IPS DF 19.7 (cell line): ENCODE data around the gene DPYSL3.

Experiments
- DNase-seq: peaks from one replicate; pipeline ENCODE4 v3.0.0-alpha.2; 2013; ENCODE audit warnings: low read depth, low spot score

DPYSL3 gene

DNA sequence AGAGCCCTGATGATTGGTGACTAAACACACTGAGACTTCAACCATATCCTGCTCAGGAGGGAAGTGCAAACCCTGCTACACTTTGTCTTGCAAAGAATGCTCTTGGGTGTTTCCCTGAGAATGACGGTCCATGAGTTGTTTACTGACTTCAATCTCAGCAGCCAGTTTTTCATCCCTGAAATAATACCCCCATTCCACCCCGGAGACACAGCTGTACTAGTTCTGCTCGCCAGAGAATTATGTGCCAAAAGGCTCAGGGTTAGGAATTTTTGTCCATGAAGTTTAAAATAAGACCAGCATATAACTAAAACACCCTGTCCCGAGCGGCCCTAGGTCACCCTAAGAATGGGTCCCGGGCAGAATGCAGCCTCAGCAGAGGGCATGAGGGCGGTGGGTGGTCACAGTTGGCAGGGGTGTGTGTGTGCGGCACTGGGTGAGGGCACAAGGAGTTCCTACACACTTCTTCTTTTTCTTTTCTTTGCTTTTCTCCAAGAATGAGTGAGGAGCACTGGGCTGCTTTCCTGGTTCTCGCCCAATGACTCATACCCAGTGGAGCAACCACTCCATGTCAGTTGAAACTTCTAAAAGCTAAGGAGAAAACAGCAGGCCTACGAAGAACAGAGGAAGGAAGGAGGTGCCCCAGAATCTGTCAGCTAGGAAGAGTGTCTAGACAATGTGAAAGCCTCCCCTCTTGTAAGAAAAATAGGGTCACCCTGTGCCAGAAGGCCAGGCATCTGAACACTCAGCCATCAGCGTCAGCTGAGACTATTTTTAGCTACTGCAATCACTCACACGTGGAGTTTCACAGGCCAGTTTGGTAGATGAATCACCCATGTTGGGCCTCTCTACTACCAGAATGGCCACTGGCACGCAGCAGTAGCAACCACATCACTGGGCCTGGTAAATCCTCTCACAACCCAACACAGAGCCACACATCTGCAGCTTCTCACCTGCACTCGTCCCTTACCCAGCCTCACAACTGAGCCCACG, 105.9 kb downstream of the DPYSL3 start:
- DNase-seq: no peak

DNA sequence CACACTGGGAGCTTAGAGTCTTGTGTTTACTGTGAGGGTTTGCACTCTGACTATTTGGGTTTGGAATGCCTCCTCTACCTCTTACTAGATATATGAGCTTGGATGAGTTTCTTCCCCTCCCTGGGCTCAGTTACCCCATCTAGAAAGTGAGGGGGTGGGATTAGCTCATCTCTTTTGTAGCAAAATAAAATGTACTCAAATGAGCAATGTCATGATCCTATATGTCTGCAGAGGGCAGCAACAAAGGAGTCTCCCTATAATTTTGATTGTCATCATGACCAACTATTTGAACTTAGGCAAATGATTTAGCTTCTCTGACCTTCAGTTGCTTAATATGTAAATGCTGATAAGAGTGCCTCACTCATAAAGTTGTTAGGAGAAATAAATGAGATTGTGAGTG, 109.0 kb downstream of the DPYSL3 start:
- DNase-seq: no peak

DNA sequence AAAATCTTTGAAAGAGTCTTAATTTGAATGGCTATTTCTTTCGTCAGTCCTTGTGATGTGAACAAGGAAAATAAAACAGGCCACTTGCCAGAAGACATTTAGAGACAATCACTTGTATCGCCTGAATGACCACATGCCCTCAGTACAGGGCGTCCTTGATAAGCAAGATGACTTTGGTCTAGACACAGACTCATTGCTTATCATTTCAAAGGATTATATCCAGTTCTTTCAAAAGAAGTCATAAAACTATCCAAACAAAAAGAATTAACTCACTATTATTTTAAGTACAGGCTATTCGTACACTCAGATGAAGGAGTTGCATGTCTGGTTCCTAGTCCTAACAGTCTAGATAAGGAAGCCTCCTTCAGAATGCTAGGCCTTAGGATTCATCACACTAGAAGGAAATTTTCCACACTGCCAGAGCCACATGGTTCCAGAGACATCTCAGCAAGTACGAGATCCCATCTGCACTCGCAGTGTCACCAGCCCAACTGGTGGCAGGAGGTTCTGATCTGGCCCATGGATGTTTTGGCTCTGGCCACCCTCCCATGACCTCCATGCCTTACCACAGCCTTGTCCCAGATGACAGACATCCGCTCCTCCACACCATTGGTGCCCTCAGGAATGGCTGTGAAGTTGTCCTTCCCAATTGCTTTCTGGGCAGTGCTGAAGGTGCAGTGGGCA, 109.6 kb downstream of the DPYSL3 start:
- DNase-seq: no peak

DNA sequence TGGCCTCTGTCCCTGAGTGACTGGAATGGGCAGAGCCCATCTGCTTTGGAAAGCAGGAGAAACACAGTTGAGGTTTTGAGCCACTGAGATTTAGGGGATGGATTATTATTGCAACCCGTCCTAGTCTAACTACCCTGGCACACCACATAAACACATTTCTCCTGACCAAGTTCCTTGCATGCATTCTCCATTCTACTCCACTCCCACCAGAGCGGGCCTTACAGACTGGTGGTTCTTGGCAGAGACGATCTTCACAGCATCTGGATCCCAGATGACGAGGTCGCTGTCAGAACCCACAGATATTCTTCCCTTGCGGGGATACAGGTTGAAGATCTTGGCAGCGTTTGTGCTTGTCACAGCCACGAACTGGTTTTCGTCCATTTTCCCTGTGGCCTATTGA, 111.0 kb downstream of the DPYSL3 start:
- no peak for DNase-seq

DNA sequence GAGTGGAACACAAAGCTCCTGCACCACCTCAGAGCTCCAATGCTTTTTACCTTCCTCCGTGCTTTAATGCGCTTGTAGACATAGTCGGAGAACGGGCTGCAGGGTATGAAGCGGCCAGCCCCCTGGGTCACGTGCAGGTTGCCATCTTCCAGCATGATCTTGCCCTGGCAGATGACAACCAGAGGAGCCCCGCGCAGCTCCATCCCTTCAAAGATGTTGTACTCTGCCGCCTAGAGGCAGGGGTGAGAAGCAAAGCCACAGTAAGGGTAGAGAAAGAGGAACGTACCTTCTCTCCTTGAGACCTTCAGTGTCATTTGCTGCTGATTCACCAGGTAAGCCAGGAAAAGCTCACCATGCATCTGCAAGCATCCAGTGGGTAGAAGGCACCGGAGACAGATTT, 112.3 kb downstream of the DPYSL3 start:
- DNase-seq: no peak

DNA sequence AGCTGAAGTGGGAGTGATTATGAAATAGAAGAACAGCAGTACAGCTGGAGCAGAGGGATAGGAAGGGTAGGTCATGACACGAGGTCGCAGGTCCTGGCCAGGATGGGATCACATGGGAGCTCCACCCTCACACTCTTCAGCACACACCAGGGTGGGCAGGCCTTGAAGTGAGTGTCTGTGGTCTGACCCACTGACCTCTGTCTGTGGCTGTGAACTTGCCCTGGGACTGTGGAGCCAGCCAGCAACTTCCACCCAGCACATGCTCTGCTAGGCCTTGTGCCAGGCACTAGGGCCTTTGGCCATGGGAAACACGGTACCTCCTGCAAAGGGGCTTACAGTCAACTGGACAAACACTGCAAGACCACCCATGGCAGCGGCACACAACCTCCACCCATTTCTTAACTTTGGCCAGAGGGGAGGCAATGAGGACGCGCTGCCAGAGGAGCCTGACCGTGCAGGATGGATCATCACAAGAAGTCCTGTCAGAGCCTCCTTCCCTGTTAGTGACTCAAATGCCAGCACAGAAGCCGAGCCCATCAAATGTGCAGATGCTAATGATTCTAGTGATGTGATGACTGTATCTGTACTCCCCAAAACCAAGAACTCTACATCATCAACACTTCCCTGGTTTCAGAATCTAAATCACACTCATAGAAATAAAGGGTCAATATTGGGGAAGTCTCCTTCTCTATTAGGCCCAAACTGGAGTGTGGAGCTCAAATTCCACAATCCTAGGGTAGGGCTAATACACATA, 113.6 kb downstream of the DPYSL3 start:
- no peak for DNase-seq

DNA sequence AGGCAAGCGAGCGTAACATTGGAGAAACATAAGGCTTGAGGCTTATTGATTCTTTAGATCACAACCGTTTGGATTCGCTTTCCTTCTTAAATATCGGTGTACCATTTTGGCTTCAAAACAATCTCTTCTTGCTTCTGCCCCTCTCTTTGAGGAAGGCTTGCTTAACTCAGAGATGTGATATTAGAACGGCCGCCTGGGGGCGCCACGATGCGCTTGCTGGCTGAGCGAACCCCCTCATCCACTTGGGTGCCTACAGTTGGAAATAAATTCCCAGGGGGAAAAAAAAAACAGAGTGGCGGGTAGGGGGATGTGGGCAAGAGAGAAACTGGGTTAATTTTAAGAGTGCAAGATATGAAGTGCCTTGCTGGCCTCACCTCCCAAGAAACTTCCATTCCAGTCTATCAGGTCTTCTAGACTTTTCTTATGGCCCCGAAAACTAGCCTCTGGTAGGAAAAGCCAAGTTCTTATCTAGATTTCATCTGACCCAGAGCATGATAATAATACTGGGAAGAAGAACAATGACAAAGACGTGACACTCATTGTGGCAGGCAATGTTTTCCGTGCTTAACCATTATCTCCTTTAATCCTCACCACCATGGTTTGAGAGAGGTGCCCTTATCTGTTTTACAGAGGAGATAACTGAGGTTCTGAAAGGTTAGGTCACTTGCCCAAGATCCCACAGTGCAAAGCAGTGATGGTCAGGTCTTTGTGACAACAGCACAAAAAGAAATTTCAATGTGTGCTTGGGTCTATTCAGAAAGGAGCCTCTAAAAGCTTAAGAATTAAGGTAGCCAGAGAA, 115.8 kb downstream of the DPYSL3 start:
- DNase-seq: no peak

DNA sequence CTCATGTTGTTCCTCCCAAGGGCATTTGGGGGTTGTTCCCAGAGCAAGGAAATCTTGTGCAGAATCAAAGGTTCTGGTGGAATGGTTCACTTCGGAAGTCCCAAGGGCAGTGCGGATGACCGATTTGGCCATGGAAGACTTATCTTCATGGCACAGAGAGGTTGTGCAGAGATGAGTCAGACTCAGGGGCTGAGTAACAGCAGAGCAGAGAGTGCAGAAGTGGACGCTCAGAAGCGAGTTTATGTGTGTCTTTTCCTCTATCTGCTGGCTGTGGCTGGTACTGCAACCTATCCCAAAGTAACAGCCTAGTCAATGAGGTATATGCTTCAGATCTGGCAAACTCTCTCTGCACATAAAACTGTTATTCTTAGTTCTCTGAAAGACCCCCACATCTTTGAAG, 118.1 kb downstream of the DPYSL3 start:
- no peak for DNase-seq

DNA sequence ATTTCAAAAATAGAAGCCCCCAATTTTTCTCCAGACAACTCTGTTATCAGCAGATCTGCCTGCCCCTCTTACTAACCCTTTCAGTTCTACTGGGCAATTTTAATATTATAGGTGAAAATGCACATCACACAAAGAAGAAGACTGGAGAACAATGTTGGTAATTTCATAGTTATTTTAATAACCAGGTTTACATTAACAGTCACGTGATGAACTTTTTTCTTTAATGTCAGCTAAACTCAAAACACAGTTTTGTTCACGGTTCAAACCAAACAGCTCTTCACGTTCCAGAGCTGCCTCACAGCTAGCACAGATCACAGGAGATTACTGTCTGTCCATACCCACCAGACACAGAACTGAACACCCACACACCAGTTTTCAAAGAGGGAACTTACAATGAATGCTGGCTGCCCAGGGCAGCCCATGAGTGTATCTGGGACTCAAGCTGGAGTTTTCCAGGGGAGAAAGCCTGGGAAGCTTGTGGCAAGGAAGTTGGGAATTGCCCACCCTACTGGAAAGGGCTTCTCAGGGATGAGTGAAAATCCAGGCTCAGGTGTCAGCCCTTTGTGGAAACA, 119.1 kb downstream of the DPYSL3 start:
- DNase-seq: no peak

DNA sequence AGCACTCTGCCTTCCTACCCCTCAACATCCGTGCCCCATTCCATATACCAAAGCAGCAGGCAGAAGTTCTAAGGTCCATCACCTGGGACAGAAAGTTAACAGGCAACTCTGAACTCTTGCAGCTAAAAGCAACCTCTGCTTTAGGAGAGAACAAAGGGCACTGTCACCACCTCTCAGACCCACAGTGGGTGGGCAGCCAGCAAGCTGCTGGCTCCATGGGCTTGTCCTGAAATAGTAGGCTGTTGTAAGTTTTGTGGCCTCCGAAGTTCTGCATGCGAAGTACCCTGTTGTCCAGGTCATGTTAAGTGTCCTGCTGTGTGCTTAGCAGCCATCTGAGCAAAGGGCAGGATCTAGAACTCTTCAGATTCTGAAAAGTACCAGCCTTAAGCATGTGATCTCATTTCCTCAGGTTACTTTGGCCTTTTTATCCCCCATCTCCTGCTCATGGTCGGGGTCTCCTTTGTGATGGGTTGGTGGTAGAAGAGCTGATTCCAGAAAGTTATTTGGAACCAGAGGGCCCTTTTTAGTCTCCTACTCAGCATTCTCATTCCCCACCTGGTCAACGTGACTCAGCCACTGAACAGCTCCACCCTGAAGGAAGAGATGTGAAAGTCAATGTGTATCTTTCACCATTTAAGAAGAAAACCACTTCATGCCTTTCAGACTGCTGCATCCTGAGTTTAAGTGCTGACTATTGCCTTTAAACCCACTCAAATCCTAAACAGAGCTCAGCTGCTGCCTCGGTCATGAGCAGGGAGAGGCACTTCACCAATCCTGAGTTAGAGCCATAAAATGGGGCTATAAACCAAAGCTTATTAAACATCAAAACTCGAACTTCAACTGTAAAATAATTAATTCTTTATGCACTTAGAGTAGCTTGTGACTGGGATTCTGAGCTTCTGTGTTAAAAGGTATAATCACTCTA, 121.4 kb downstream of the DPYSL3 start:
- DNase-seq: no peak

DNA sequence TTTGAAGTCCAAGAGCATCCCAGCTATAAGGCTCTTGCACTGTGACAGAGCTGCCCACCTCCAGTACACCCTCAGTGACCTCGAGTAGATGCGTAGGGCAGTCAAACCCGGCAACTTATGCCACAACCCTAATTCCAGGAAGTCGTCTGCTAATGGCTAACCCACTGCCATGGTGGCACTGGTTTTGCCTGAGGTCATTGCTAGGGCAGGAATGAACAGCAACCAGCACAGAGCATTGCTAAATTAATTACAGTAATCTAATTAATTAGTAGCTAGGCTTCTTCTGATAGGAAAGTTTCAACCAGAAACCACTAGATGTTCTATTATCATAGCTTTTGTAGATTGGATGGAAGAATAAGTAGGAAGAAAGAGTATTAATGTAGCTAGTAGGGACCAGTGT, 122.8 kb downstream of the DPYSL3 start:
- no peak for DNase-seq

DNA sequence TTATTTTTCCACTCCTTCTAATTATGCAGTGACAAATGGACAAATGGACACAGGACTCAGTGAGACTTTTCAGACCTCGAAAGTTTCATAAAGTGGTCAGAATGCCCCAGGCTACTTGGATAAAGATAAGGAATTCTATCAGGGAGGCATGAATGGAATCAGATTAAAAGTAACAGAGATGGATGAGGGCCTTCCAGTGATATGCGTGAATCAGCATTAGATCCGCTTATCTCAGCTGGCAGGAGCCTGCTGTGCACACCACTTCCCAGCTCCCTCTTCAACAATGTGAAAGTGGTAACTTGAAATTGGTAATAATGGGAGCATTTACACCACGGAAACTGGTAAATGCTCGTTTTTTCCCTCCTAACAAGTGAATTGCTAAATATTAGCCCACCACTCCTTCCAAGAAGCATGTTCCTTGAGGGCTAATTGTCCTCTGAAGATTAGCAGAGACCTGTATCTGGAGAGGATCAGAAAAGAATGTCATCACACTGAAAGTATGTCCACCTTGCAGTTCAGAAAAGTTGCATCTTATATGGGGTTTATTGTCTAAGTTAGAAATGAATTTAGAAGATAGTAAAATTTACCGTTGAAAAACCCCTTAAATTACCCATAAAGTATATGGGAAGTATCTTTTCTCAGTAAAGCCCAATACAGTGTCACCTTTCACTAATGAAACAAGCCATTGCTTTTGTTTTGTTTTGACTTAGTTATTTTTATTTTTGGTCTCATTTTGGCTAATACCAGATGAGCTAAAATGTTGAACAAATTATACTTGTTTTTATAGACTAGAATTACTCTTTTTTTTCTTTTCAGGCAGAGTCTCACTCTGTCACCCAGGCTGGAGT, 125.3 kb downstream of the DPYSL3 start:
- DNase-seq: no peak

DNA sequence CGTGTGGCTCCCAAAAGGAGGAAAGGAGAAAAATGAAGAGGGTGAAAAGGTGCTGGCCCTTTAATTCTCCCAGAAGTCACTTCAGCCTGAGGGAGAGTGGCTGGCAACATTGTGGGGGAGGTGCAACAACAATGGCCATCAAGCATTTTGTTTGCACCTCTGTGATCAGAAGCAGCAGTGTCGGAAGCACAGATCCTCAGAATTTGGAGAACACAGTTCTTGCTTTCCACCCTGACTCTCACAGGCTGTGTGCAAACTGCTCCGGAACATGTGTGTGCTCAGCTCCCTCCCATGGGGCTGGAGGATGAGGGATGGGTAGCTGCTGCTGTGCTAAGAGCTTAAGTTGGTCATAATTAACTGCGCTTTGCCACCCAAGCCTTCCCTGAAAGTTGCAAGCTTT, 127.1 kb downstream of the DPYSL3 start:
- no peak for DNase-seq

DNA sequence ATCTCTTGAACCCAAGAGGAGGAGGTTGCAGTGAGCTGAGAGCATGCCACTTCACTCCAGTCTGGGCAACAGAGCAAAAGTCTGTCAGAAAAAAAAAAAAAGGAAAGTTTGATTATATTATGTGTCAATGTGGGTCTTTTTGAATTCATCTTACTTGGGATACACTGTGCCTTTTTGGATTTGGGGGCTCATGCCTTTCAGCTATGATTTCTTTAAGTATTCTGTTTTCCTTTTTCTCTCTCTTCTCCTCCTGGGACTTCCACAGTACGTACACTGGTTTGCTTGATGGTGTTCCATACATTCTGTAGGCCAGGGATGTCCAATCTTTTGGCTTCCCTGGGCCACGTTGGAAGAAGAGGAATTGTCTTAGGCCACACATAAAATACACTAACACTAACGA, 128.3 kb downstream of the DPYSL3 start:
- DNase-seq: no peak

DNA sequence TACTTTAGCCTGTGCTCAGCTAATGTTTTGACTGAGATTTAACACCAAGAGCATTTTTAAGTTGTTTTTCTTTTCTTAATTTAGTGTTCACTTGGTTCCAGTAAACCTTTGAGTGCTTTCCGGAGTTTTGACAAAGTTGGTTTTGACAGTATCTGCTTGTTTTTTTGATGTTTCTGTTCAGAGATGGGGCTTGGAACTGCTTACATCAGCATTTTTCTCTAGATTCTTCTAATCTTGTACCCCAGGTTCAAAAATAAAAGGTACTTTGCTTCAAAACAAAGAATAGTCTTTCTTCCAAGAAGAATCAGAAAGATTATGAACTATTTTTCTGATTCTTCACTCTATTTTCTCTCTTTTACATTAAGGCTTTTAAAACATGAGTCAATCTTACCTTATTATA, 132.2 kb downstream of the DPYSL3 start:
- no peak for DNase-seq

DNA sequence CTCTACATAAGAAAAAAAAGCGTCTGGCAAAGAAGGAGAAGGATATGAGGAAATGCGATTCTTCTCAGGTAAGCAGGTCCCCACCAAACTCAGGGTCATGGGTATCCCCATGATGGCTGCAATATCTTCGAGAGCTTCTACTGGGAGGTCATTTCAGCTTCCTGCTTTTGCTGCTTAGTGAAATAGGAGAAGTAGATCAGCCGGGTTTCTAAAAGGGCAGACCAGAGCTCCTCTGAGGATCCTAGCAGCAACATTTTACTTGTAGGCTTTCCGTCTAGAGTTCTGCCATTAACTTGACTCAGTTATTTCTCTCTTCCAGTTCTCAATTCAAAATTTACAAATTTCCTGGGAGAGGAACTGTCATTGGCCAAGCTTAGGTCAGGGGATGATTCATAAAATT, 134.7 kb downstream of the DPYSL3 start:
- no peak for DNase-seq

DNA sequence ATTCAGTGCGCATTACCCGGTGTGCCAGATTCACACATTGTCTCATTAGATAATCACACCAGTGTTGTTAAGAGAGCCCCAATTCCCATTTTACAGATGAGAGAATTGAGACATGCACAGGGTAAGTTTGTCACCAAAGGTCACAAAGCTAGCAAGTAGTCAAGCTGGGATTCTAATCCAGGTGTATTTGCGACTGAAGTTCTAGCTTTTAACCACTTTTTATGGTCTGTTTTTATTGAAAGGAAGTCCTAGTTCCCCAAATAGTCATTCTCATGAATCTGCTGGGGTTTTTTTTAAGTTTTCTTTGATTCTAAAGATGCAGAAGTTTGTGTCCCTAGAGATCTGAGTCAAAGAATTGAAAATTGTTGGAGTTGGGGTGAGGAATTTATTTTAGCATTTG, 136.5 kb downstream of the DPYSL3 start:
- no peak for DNase-seq

DNA sequence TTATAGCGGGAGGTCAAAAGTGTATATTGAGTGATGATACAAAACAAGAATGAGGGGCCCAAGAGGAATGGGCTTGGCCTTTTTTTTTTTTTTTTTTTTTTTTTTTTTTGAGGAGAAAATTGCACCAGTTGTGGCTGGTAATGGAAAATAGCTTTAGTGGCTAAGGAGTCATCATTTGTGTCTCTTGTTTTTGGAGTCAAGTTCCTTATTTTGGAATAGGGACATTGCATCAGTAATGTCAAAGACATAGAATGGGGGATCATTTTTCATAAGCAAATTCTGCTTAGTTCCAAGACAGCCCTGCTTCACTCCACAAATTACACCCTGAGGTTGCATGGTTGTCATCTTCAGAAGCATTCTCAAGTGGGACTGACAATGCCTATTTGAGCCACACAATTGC, 137.7 kb downstream of the DPYSL3 start:
- no peak for DNase-seq

DNA sequence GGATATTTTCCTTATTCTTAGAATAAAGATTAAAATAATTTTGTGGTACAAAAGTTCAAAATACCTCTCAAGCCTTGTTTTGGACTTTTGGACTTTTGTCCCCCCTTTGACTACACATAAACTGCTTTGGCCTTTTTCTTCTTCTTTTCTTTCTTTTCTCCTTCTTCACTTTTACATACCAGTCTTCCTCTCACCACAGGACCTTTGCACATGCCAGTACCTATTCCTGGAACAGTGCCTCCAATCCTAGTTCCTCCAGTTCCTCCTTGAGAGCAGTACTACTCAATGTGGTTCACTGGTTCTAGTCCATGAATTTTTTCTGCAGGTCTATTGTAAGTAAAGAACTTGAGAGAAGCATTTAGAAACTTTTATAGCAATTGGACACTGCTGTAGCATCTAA, 138.6 kb downstream of the DPYSL3 start:
- DNase-seq: no peak
